Large intestine (tissue), 3 donors: Measurements from ENCODE around the gene CAPG. TPM values are rescaled to one million over a fixed set of nuclear protein-coding genes. Genes with fewer than 3 reads are reported as not detected.
A peak's percentile ranks its signal among the peaks of the same experiment; 100 is the strongest.

Experiments
- DNase-seq, 2 donors: peaks; one replicate each; pipeline versions ENCODE4 v3.0.0 to v3.0.0-alpha.2; 2013
- H3K27ac ChIP-seq: one replicate; pipeline ENCODE4 v1.5.1; 2013; ENCODE audit warnings: low read length
- H3K27me3 ChIP-seq: 2 replicates; pipeline ENCODE4 v1.6.1; 2013; ENCODE audit warnings: low read length; ENCODE audit not compliant: control insufficient read depth, insufficient read depth
- H3K36me3 ChIP-seq: 2 replicates; pipeline ENCODE4 v1.6.1; 2013; ENCODE audit warnings: low read length; ENCODE audit not compliant: control insufficient read depth, insufficient read depth
- H3K4me1 ChIP-seq: one replicate; pipeline ENCODE4 v1.6.1; 2013; ENCODE audit warnings: low read length; ENCODE audit not compliant: control insufficient read depth, insufficient read depth
- H3K4me3 ChIP-seq: one replicate; pipeline ENCODE4 v1.5.1; 2013; ENCODE audit warnings: low read length
- H3K9me3 ChIP-seq: one replicate; pipeline ENCODE4 v1.6.1; 2013; ENCODE audit warnings: mild to moderate bottlenecking, low read depth, low read length, moderate library complexity; ENCODE audit not compliant: control insufficient read depth
- WGBS: methylation state at CpG from one replicate; pipeline ENCODE4 v1.1.5; 2013; ENCODE audit warnings: low lambda C conversion rate; ENCODE audit not compliant: insufficient coverage; 5-methylcytosine and 5-hydroxymethylcytosine counted together
- polyA plus RNA-seq: library from polyadenylated mRNA; unstranded; fragments of 120-200 nt; gene quantifications from one replicate; pipeline ENCODE4 v1.2.1, GENCODE V29; 2013

Gene CAPG
- polyA plus RNA-seq, 1 donor: 40.7 TPM

DNA sequence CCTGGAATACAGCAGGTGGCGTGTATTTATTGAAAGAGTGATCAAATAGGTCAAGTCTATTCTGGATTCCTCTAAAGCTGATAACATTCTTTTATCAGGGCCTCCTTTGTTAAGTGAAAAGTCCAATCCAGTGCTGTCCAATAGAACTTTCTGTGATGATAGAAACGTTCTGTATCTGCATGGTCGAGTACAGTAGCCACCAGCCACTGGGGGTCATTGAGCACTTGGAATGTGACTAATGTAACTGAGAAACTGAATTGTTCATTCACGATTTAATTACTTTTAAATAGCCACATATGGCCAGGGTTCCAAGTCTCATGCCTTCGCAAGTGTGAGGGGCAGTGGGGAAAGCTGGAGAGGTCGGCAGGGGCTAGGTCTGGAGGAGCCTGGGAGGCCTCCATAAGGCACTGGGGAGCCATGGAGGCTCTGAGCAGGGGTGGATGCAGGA lies 28.9 kb upstream of the CAPG start:
- H3K4me3 ChIP-seq: no peak overlapping the region
- no peaks in the 10 kb centered on the region for H3K27me3 ChIP-seq
- peaks cover 35% of the 10 kb centered on the region for H3K4me1 ChIP-seq
- H3K9me3 ChIP-seq: no peaks in the 10 kb centered on the region
- DNase-seq: no peak
- no CpG with 5 or more reads among the region's 6 CpGs for WGBS
- H3K27ac ChIP-seq: no peak overlapping the region
- H3K36me3 ChIP-seq: no peaks in the 10 kb centered on the region

DNA sequence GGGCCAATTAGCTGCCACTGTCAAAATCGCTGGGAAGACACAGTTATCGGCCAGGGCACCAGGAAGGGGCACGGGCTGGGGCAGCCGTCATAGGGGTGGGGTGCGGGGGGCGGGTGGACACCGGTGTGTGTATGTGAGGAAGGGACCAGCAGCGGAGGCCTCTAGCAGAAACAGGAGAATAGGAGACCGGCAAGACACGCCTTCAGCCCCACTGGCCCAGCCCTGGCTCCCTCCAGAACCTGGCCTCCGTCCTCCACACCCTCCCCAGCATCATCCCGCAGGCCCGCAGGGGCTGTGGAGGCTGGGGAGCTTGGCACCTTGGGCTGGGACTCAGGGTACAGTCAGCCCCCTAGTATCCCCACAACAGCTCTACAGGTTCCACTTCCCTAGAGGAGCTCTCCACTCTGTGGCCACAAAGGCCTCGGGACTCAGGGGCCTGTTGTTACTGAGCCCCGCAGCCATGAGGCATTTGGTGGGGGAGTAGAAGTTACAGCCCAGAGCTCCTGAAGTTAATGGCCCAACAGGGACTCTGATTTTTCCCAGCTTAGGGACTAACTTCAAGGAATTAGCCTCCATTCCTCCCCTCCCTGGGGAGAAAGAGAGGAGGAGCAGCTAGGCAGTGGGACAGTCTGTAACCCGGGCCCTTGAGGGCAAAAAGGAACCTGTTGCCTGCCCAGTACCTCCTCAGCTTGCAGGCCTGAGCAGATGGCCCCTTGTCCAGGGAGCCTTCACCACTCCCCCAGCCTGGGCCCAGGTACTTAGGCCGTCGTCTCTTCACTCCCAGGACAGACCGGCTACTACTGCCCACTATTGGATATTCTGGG lies 28.2 kb upstream of the CAPG start:
- peak in 1 of 2 donors; percentile 41 for DNase-seq
- Histone ChIP-seq H3K4me1 (peaks cover 40% of the 10 kb centered on the region), H3K27ac (peak overlapping the region; percentile 63)

DNA sequence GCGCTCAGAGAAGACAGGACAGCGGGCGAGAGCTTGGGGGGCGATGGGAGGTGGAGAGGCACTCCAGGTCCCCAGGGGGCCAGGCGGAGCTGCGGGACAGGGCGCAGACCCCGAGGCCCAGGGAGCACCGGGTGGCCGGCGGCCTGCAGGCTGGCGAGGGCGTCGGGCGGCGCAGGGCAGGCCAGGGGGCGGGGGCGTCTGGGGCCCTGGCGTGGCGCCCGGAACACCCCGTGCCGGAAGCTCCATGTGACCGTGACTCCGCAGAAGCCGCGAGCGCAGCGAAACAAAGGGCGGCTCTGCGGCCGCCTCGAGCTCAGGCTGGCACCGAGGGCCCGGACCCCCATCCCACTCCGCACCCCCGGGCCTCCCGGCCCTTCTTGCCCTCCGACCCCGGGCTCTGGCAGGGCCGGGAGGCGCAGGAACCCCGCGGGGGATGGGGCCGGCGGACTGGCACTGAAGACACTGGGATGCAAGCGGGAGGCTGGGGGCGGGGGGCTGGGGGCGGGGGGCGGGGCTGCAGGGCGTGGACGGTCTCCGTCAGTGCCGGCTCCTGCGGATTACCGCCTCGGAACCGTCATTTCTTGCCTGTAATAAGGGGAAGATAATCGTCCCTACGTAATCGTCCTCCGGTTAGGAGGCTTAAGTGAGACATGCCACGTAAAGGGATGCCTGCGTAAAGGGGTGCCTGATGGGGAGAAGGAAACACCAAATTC lies 27.5 kb upstream of the CAPG start:
- Histone ChIP-seq H3K4me1 (peaks cover 42% of the 10 kb centered on the region), H3K27me3 (no peaks in the 10 kb centered on the region), H3K4me3 (peak overlapping the region; percentile 53), H3K27ac (peak overlapping the region; percentile 63), H3K36me3 (no peaks in the 10 kb centered on the region), H3K9me3 (no peaks in the 10 kb centered on the region)
- peak; percentile 84 to 91 for DNase-seq
- WGBS: no CpG with 5 or more reads among the region's 64 CpGs

More for the DNA sequence above, 28.2 kb upstream of the CAPG start:
- Histone ChIP-seq H3K9me3 (no peaks in the 10 kb centered on the region), H3K27me3 (no peaks in the 10 kb centered on the region), H3K36me3 (no peaks in the 10 kb centered on the region), H3K4me3 (peak overlapping the region; percentile 53)
- 80% methylated on average over 1 of the region's 19 CpGs for WGBS

DNA sequence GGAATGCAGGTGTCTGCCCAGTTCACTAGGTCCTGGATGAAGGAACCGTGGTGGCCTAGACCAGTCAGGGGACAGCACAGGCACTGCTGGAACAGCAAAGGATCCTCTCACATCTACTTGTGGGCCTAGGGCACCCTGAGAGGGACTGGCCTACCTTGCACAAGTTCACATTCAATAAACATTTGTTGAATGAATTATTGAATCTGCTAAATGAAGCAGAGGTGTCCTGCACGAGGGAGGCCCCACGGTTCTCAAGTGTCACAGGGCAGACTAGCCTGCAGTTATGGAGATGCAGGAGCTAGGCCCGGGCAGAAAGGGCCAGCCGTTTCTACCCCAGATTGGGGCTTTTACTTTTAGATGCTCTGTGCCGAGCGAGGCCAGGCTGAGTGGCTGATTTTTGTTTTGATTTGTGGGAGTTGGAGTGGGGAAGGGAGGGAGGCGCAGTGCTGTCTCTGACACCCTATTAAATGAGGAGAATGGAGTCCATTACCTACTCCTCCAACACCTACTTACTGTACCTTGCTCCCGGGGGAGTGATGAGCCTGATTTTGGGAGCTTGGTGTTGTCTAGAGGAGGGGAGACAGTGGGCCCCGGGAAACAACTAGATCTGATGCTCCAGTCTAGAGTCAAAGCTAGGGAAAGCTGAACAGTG lies 26.8 kb upstream of the CAPG start:
- WGBS: no CpG with 5 or more reads among the region's 10 CpGs
- Histone ChIP-seq H3K4me3 (no peak overlapping the region), H3K36me3 (no peaks in the 10 kb centered on the region), H3K27ac (peak overlapping the region; percentile 14), H3K9me3 (no peaks in the 10 kb centered on the region), H3K4me1 (peaks cover 42% of the 10 kb centered on the region), H3K27me3 (no peaks in the 10 kb centered on the region)
- DNase-seq: no peak

DNA sequence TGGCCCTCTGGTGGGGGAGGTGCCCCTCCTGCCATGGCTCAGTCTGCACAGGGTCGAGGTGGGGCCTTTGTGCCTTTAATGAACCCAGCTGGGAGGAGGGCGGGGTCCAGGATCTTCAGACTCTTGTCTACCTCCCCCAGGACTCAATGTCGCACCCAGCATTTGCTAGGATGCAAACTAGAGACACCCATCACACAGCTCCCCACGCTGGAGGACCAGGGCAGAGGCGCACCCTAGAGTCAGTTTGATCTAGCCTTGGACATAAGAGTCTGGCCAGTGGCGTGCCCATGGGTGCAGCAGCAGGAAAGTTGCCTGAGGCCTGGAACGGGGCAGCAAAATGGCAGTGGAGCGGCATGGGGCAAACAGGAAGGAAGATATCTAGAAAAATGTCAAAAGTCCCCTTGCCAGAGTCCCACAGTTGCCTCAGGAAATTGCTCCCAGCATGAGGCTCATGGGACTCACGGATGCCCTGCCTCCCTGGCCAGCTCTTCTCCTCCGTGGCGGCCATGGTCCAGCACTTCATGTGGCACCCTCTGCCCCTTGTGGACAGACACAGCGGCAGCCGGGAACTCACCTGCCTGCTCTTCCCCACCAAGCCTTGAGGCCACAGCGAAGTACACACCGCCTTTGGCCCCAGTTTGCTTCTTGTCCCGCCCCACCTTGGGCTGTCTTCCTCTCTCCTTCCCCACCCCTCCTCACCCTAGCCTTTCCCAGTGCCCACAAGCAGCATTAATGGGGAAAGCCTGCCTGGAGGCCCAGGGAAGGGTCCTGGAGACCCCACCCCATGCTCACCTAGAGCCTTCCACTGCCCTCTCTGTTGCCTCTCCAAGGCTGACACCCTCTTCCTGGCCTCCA lies 26.0 kb upstream of the CAPG start:
- Histone ChIP-seq H3K4me3 (no peak overlapping the region), H3K36me3 (no peaks in the 10 kb centered on the region), H3K9me3 (no peaks in the 10 kb centered on the region), H3K27me3 (no peaks in the 10 kb centered on the region), H3K4me1 (peaks cover 42% of the 10 kb centered on the region), H3K27ac (no peak overlapping the region)
- WGBS: no CpG with 5 or more reads among the region's 16 CpGs
- no peak for DNase-seq

DNA sequence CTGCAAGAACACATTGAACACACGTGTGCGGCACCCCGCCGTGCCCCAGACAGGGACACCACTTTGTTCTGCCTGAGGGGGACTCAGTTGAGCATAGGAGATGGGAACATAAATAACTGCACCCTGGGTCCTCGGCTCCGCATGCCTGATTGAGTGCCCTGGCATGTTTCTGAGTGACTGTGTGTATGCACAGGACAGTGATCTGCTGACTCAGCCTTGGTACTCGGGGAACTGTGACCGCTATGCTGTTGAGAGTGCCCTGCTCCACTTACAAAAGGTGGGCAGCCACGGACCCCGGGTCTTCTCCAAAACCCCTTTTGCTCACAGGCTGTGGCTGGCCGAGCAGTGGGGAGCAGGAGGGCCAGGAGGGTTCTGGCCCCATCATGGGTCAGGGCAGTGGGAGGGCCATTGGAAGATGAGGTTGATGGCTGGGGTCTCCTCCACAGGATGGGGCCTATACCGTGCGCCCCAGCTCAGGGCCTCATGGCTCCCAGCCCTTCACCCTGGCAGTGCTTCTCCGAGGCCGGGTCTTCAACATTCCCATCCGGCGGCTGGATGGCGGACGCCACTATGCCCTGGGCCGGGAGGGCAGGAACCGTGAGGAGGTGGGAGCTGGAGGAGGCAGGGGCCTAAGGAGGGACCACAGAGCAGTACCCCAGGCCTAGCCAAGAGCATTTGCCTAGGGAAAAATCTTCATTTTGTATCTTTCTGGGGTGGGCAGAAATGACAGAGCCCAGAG lies 25.2 kb upstream of the CAPG start:
- no peak for DNase-seq
- Histone ChIP-seq H3K36me3 (no peaks in the 10 kb centered on the region), H3K4me3 (no peak overlapping the region), H3K9me3 (no peaks in the 10 kb centered on the region), H3K4me1 (peaks cover 42% of the 10 kb centered on the region), H3K27ac (no peak overlapping the region), H3K27me3 (no peaks in the 10 kb centered on the region)
- no CpG with 5 or more reads among the region's 21 CpGs for WGBS

DNA sequence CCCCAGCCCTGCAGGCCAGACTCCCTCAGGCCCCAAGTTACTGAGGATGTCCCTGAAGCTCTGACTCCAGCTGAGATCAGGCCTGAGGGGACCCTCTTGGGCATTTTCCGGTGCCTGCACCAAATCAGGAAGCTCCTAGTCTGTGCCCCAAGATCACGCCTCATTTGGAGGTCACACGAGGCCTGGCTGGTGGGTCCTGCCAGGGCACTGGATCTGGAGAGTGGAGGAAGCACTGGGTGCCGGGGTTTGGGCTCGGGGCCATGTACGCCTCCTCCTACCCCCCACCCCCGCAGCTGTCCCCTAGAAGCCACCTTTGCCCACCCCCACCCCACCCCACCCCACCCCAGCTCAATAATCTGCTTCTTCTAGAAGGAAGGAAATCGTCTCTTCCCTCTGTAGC lies 24.5 kb upstream of the CAPG start:
- H3K27me3 ChIP-seq: no peaks in the 10 kb centered on the region
- no CpG with 5 or more reads among the region's 8 CpGs for WGBS
- no peak overlapping the region for H3K4me3 ChIP-seq
- no peaks in the 10 kb centered on the region for H3K9me3 ChIP-seq
- no peak overlapping the region for H3K27ac ChIP-seq
- peaks cover 42% of the 10 kb centered on the region for H3K4me1 ChIP-seq
- no peaks in the 10 kb centered on the region for H3K36me3 ChIP-seq
- DNase-seq: no peak

DNA sequence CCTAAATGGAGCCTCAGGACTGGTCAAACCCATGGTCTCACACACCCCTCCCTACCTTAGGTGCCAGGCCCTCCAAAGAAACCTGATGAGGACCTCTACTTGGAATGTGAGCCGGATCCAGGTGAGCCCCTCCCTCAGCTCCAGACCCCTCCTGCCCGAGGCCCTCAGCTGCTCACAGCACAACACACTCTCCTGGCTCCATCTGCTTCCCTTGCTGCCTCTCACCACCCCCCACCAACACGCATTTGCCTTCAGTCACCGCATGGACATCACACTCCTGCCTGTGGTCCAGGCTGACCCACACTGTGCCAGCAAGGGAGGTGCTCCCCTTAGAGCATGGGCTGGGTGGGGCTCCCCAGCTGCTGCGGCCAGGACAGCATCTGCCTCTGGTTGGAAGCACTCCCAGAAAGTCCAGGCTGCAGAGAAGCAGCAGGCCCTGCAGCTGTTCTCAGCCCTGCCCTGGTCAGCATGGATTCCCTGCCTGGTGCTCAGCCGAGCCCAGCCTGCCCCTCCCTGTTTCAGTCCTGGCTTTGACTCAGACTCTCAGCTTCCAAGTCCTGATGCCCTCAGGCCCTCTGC lies 23.4 kb upstream of the CAPG start:
- no CpG with 5 or more reads among the region's 6 CpGs for WGBS
- Histone ChIP-seq H3K4me1 (peaks cover 34% of the 10 kb centered on the region), H3K4me3 (no peak overlapping the region), H3K27me3 (no peaks in the 10 kb centered on the region), H3K27ac (peak overlapping the region; percentile 23), H3K9me3 (no peaks in the 10 kb centered on the region), H3K36me3 (no peaks in the 10 kb centered on the region)
- DNase-seq: peak in 1 of 2 donors; percentile 69

DNA sequence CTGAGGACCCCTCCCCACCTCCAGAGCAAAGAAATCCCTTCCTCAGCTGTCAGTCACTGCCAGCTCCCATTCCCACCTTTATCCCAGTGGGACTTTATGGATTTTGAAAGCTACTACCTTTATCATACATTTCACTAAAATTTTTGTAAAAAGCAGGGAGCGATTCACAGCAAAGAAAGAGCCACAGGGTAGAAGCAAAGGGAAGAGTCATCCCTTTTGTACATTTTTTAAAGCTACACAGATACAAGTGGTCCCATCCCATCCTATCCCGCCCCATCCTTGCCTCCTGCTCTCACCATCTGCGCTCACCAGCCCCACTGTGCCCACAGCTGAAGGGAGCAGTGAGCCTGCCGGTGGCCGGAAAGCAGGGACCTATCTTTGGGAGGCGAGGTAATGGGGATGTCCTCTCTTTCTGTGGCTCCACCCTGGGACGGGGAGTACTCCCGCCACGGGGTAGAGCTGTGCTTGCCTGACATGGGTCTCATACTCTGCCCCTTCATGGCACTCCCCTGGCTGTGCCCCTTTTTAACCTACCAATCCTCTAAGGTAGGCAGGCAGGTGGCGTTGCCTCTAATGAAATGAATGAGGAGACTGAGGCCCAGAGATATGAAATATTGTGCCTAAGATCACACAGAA lies 21.5 kb upstream of the CAPG start:
- Histone ChIP-seq H3K9me3 (no peaks in the 10 kb centered on the region), H3K27me3 (no peaks in the 10 kb centered on the region), H3K4me1 (peaks cover 25% of the 10 kb centered on the region), H3K4me3 (no peak overlapping the region), H3K36me3 (no peaks in the 10 kb centered on the region), H3K27ac (no peak overlapping the region)
- WGBS: 100% methylated on average over 1 of the region's 10 CpGs
- DNase-seq: no peak
